Thymus (tissue), 11 donors: ENCODE measurements around the gene ING3. TPM values are rescaled to one million over a fixed set of nuclear protein-coding genes. Genes with fewer than 3 reads are reported as not detected.

Source experiments
- DNase-seq, 9 donors: peaks; one replicate each; pipeline ENCODE4 v3.0.0-alpha.2; 2013; ENCODE audit warnings: low spot score in 9 of 9, low read depth in 6 of 9, missing footprints in 1 of 9
- H3K27ac ChIP-seq, 2 donors: one replicate each; pipeline ENCODE4 v1.5.1; 2013; ENCODE audit warnings: control low read depth in 1 of 2, low read depth in 1 of 2, low read length in 1 of 2, mild to moderate bottlenecking in 1 of 2, moderate library complexity in 1 of 2
- H3K27me3 ChIP-seq, 2 donors: one replicate each; pipeline ENCODE4 v1.5.1; 2013; ENCODE audit warnings: low read length in 1 of 2; ENCODE audit not compliant: control insufficient read depth in 2 of 2, insufficient read depth in 1 of 2
- H3K36me3 ChIP-seq, 2 donors: one replicate each; pipeline ENCODE4 v1.5.1; 2013; ENCODE audit warnings: low read length in 1 of 2, mild to moderate bottlenecking in 1 of 2, moderate library complexity in 1 of 2; ENCODE audit not compliant: control insufficient read depth in 2 of 2, insufficient read depth in 2 of 2
- H3K4me1 ChIP-seq, 2 donors: one replicate each; pipeline ENCODE4 v1.5.1; 2013; ENCODE audit warnings: low read length in 2 of 2; ENCODE audit not compliant: control insufficient read depth in 2 of 2, insufficient read depth in 2 of 2
- H3K4me3 ChIP-seq, 2 donors: one replicate each; pipeline ENCODE4 v1.5.1; 2013; ENCODE audit warnings: low read length in 2 of 2, control low read depth in 1 of 2, mild to moderate bottlenecking in 1 of 2
- H3K9me3 ChIP-seq, 2 donors: one replicate each; pipeline ENCODE4 v1.5.1; 2013; ENCODE audit warnings: low read length in 1 of 2, mild to moderate bottlenecking in 1 of 2; ENCODE audit not compliant: control insufficient read depth in 2 of 2, insufficient read depth in 1 of 2
- WGBS: extraction: QIAGEN DNeasy Blood & Tissue Kit; methylation state at CpG from one replicate; pipeline ENCODE4 v1.1.7; 2013; 5-methylcytosine and 5-hydroxymethylcytosine counted together
- polyA plus RNA-seq: library from polyadenylated mRNA; stranded (reverse); fragments of 200-250 nt; gene quantifications from one replicate; pipeline ENCODE4 v1.2.3, GENCODE V29; 2013
- total RNA-seq: library from RNA; stranded (reverse); fragments of 120-200 nt; gene quantifications from one replicate; pipeline ENCODE4 v1.2.4, GENCODE V29; 2013
- donor health status: healthy.

The ING3 gene
- total and polyA plus RNA-seq, 2 donors, result 16.4 to 27.2 TPM

DNA sequence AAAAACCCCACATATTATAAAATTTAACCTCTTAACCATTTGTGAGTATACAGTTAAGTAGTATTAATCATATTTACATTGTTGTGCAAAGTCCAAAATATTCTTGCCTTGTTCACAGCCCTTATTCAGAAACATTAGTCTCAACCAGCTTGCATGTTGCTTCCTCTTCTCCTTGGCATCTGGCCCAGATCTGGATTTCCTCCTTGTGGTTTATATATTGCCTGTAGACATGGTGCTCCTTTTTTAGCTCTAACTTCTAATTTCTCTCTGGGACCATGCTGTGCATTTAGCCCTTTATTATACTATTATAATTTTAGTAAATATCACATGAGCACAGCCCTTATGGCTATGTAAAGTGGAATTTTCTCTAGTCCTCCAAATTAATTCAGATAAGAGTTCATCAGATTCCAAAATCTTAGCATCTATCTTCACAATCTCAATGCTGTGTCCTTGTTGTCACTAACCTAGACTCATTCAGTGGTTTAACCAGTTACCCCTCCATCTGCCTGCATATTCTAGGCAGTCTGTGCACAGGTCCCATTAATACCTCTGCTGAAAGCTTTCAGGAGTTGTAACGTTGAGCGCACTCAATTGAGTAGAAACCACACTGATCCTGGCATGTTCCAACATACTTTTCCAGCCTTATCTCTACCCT lies 45.9 kb downstream of the ING3 start:
- H3K36me3 ChIP-seq, result no peaks in the 10 kb centered on the region
- DNase-seq, result peak in 1 of 9 donors; percentile 43
- H3K27me3 ChIP-seq, result no peaks in the 10 kb centered on the region
- H3K9me3 ChIP-seq, result no peaks in the 10 kb centered on the region
- H3K27ac ChIP-seq, result no peak overlapping the region
- H3K4me1 ChIP-seq, result no peaks in the 10 kb centered on the region
- no peak overlapping the region for H3K4me3 ChIP-seq
- 43% methylated on average over 2 of the region's 2 CpGs for WGBS

DNA sequence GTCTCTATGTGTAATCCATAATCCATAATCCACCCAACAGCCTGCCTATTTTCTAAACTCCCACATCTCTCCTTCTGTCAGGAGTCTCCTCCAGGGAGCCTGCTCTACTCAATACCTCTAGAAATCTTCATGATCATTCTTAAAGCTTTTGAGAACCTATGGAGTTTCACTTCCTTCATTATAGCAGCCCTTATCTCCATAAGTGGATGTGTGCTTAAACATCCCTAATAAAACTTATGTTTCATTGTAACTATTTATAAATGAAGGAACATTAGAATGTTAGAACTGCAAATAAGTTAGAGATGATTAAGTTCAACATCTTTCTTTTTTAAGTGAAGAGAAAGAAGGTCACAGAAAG lies 46.4 kb downstream of the ING3 start:
- no peak for DNase-seq
- no peak overlapping the region for H3K4me3 ChIP-seq
- H3K36me3 ChIP-seq, result no peaks in the 10 kb centered on the region
- no peaks in the 10 kb centered on the region for H3K4me1 ChIP-seq
- H3K27me3 ChIP-seq, result no peaks in the 10 kb centered on the region
- no peaks in the 10 kb centered on the region for H3K9me3 ChIP-seq
- no peak overlapping the region for H3K27ac ChIP-seq

GRCh38 chr7:120997882-120998474 lies 47.4 kb downstream of the ING3 start:
- H3K9me3 ChIP-seq, result no peaks in the 10 kb centered on the region
- no peaks in the 10 kb centered on the region for H3K36me3 ChIP-seq
- H3K4me1 ChIP-seq, result no peaks in the 10 kb centered on the region
- 92% methylated on average over 7 of the region's 7 CpGs for whole genome bisulfite sequencing
- no peak for DNase-seq
- no peak overlapping the region for H3K27ac ChIP-seq
- no peak overlapping the region for H3K4me3 ChIP-seq
- no peaks in the 10 kb centered on the region for H3K27me3 ChIP-seq

DNA sequence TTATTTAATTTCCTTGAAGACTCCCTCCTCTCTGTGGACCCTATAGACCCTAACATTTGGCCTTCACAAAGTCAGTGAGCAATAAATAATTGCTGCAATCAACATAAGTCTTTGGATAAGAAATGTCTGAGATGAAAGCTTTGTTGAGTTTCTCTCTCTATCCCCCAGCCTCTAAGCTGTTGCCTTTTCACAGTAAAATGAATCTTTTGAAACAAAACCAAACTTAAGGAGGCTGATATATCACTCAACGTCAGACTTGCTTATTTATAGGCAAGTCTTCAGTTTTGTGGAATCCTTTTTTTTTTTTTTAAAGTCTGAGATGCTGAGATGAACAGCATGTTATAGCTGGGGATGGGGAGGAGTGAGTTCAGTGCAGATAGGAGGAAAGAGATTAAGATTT lies 47.9 kb downstream of the ING3 start:
- Histone ChIP-seq H3K4me3 (no peak overlapping the region), H3K36me3 (no peaks in the 10 kb centered on the region), H3K9me3 (no peaks in the 10 kb centered on the region), H3K27ac (no peak overlapping the region), H3K4me1 (no peaks in the 10 kb centered on the region), H3K27me3 (no peaks in the 10 kb centered on the region)
- 72% methylated on average over 1 of the region's 1 CpG for WGBS
- DNase-seq, result no peak

DNA sequence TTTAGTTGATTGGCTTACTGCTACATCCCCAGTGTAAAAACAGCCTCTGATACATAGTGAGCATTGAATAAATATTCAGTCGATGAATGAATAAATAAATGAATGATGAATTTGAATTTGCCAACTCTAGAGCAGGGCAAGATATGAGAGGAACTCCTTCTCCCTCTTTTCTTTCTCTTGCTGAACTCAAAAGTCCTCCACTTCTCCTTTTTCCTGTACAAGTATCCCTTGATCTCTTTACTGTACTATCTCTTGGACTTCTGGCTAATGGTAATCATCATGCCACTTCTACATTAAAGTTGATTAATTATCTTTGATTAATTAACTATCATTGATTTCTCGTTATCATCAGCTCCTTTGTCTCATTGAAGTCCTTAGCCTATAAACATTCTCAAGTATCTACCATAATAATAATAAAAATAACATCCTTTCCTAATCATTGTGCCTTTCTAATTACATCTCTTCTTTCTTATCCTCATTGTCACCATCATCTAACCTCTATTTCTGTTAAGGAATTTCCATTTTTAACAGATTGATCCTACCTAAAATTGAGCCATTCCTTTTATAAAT lies 48.5 kb downstream of the ING3 start:
- H3K27ac ChIP-seq, result no peak overlapping the region
- H3K4me1 ChIP-seq, result no peaks in the 10 kb centered on the region
- 97% methylated on average over 2 of the region's 2 CpGs for WGBS
- H3K36me3 ChIP-seq, result no peaks in the 10 kb centered on the region
- H3K4me3 ChIP-seq, result no peak overlapping the region
- no peaks in the 10 kb centered on the region for H3K9me3 ChIP-seq
- DNase-seq, result no peak
- no peaks in the 10 kb centered on the region for H3K27me3 ChIP-seq

- no peak for DNase-seq
- H3K27me3 ChIP-seq, result no peaks in the 10 kb centered on the region
- H3K4me3 ChIP-seq, result no peak overlapping the region
- no peaks in the 10 kb centered on the region for H3K4me1 ChIP-seq
- no peaks in the 10 kb centered on the region for H3K36me3 ChIP-seq
- 79% methylated on average over 9 of the region's 9 CpGs for WGBS
- no peak overlapping the region for H3K27ac ChIP-seq
- no peaks in the 10 kb centered on the region for H3K9me3 ChIP-seq
Observed at GRCh38 chr7:121000081-121000983, 49.8 kb downstream of the ING3 start.

- DNase-seq, result no peak
- Histone ChIP-seq H3K4me1 (no peaks in the 10 kb centered on the region), H3K36me3 (no peaks in the 10 kb centered on the region), H3K27ac (no peak overlapping the region), H3K4me3 (no peak overlapping the region), H3K9me3 (no peaks in the 10 kb centered on the region), H3K27me3 (no peaks in the 10 kb centered on the region)
- 94% methylated on average over 3 of the region's 3 CpGs for WGBS
Observed at GRCh38 chr7:121001234-121001906, 50.8 kb downstream of the ING3 start.

DNA sequence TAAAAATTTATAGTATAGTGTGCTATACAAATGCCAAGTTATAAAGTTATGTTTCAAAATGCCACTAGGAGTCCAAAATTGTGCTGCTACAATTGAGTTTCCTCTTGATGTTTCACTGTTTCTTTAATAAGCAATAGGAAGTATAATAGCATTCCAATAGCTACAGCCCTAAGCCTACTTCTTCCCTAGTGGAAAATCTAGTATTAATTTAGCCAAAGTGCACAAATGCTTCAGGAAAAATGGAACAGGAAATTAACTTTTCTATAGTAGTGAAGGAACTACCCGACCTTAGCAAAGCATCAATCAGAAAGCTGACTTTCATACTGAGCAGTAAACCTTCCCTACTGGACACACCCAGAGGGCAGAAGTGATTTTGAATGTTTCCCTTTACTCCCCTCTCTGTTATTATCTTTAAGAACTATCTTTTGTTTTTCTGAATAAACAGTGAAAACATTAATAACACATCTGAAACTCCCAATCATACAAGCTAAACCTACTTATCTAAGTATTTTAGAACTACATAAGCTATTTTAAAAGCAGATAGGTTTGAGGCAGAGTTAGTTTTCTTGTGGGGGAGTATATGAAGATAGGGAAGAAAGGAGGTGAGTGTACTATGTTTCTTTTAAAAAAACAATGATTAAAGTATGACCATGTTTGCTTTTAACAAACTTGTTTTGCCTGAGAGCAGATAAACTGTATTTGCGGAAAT lies 51.6 kb downstream of the ING3 start:
- Histone ChIP-seq H3K27ac (no peak overlapping the region), H3K36me3 (no peaks in the 10 kb centered on the region), H3K9me3 (no peaks in the 10 kb centered on the region), H3K4me3 (no peak overlapping the region), H3K4me1 (no peaks in the 10 kb centered on the region), H3K27me3 (no peaks in the 10 kb centered on the region)
- WGBS, result 64% methylated on average over 2 of the region's 2 CpGs
- no peak for DNase-seq
